GM06990 (cell line): Measurements from ENCODE around the gene RHO.

ENCODE experiments used
- DNase-seq: peaks from one replicate; pipeline ENCODE4 v3.0.0-alpha.2; 2011; ENCODE audit not compliant: insufficient read length; ENCODE audit errors: extremely low read depth
- H3K27me3 ChIP-seq: replicated peaks from 2 replicates; pipeline ENCODE4 v1.6.0; 2011; ENCODE audit warnings: low read length; ENCODE audit not compliant: control insufficient read depth, insufficient read depth
- H3K36me3 ChIP-seq: 2 replicates; pipeline ENCODE4 v1.5.1; 2011; ENCODE audit warnings: low read length; ENCODE audit not compliant: control insufficient read depth, insufficient read depth
- H3K4me3 ChIP-seq: replicated peaks from 2 replicates; pipeline ENCODE4 v1.5.1; 2011; ENCODE audit warnings: low read depth, mild to moderate bottlenecking, control low read depth, low read length
- TF ChIP-seq, protein P1 (sequence below): IDR thresholded peaks from 2 replicates; pipeline ENCODE4 v1.5.1; 2011; ENCODE audit warnings: low read length, control low read depth, mild to moderate bottlenecking, inconsistent platforms; ENCODE audit not compliant: insufficient read depth, poor library complexity, severe bottlenecking

Gene RHO

DNA sequence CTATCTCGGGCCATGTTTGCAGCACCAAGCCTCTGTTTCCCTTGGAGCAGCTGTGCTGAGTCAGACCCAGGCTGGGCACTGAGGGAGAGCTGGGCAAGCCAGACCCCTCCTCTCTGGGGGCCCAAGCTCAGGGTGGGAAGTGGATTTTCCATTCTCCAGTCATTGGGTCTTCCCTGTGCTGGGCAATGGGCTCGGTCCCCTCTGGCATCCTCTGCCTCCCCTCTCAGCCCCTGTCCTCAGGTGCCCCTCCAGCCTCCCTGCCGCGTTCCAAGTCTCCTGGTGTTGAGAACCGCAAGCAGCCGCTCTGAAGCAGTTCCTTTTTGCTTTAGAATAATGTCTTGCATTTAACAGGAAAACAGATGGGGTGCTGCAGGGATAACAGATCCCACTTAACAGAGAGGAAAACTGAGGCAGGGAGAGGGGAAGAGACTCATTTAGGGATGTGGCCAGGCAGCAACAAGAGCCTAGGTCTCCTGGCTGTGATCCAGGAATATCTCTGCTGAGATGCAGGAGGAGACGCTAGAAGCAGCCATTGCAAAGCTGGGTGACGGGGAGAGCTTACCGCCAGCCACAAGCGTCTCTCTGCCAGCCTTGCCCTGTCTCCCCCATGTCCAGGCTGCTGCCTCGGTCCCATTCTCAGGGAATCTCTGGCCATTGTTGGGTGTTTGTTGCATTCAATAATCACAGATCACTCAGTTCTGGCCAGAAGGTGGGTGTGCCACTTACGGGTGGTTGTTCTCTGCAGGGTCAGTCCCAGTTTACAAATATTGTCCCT lies 1.2 kb downstream of the RHO start:
- Histone ChIP-seq H3K36me3 (no peaks in the 10 kb centered on the region), H3K4me3 (no peak overlapping the region), H3K27me3 (no peaks in the 10 kb centered on the region; the same call in 1 of the 2 replicates)
- TF ChIP-seq, protein P1, sequence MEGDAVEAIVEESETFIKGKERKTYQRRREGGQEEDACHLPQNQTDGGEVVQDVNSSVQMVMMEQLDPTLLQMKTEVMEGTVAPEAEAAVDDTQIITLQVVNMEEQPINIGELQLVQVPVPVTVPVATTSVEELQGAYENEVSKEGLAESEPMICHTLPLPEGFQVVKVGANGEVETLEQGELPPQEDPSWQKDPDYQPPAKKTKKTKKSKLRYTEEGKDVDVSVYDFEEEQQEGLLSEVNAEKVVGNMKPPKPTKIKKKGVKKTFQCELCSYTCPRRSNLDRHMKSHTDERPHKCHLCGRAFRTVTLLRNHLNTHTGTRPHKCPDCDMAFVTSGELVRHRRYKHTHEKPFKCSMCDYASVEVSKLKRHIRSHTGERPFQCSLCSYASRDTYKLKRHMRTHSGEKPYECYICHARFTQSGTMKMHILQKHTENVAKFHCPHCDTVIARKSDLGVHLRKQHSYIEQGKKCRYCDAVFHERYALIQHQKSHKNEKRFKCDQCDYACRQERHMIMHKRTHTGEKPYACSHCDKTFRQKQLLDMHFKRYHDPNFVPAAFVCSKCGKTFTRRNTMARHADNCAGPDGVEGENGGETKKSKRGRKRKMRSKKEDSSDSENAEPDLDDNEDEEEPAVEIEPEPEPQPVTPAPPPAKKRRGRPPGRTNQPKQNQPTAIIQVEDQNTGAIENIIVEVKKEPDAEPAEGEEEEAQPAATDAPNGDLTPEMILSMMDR, result no peak
- DNase-seq, result no peak

DNA sequence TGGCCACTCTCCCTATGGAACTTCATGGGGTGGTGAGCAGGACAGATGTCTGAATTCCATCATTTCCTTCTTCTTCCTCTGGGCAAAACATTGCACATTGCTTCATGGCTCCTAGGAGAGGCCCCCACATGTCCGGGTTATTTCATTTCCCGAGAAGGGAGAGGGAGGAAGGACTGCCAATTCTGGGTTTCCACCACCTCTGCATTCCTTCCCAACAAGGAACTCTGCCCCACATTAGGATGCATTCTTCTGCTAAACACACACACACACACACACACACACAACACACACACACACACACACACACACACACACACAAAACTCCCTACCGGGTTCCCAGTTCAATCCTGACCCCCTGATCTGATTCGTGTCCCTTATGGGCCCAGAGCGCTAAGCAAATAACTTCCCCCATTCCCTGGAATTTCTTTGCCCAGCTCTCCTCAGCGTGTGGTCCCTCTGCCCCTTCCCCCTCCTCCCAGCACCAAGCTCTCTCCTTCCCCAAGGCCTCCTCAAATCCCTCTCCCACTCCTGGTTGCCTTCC lies 1.9 kb downstream of the RHO start:
- no peaks in the 10 kb centered on the region for H3K36me3 ChIP-seq
- no peak overlapping the region for H3K4me3 ChIP-seq
- TF ChIP-seq, protein P1, result no peak
- H3K27me3 ChIP-seq, result no peaks in the 10 kb centered on the region; the same call in 1 of the 2 replicates
- no peak for DNase-seq

DNA sequence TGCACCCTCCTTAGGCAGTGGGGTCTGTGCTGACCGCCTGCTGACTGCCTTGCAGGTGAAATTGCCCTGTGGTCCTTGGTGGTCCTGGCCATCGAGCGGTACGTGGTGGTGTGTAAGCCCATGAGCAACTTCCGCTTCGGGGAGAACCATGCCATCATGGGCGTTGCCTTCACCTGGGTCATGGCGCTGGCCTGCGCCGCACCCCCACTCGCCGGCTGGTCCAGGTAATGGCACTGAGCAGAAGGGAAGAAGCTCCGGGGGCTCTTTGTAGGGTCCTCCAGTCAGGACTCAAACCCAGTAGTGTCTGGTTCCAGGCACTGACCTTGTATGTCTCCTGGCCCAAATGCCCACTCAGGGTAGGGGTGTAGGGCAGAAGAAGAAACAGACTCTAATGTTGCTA lies 2.4 kb downstream of the RHO start:
- DNase-seq, result no peak
- TF ChIP-seq, protein P1, result no peak

DNA sequence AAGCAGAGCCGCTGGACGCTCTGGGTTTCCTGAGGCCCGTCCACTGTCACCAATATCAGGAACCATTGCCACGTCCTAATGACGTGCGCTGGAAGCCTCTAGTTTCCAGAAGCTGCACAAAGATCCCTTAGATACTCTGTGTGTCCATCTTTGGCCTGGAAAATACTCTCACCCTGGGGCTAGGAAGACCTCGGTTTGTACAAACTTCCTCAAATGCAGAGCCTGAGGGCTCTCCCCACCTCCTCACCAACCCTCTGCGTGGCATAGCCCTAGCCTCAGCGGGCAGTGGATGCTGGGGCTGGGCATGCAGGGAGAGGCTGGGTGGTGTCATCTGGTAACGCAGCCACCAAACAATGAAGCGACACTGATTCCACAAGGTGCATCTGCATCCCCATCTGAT lies 3.3 kb downstream of the RHO start:
- TF ChIP-seq, protein P1, result no peak
- no peak for DNase-seq
- H3K4me3 ChIP-seq, result no peak overlapping the region
- H3K36me3 ChIP-seq, result no peaks in the 10 kb centered on the region
- no peaks in the 10 kb centered on the region; the same call in 1 of the 2 replicates for H3K27me3 ChIP-seq

More for the DNA sequence above, 2.4 kb downstream of the RHO start:
- no peaks in the 10 kb centered on the region for H3K36me3 ChIP-seq
- no peaks in the 10 kb centered on the region; the same call in 1 of the 2 replicates for H3K27me3 ChIP-seq
- H3K4me3 ChIP-seq, result no peak overlapping the region

DNA sequence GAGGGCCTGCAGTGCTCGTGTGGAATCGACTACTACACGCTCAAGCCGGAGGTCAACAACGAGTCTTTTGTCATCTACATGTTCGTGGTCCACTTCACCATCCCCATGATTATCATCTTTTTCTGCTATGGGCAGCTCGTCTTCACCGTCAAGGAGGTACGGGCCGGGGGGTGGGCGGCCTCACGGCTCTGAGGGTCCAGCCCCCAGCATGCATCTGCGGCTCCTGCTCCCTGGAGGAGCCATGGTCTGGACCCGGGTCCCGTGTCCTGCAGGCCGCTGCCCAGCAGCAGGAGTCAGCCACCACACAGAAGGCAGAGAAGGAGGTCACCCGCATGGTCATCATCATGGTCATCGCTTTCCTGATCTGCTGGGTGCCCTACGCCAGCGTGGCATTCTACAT lies 3.8 kb downstream of the RHO start:
- DNase-seq, result no peak
- Histone ChIP-seq H3K27me3 (no peaks in the 10 kb centered on the region; the same call in 1 of the 2 replicates), H3K36me3 (no peaks in the 10 kb centered on the region), H3K4me3 (no peak overlapping the region)
- TF ChIP-seq, protein P1, result no peak
